ENCODE measurements around the gene DEAF1.

DNA sequence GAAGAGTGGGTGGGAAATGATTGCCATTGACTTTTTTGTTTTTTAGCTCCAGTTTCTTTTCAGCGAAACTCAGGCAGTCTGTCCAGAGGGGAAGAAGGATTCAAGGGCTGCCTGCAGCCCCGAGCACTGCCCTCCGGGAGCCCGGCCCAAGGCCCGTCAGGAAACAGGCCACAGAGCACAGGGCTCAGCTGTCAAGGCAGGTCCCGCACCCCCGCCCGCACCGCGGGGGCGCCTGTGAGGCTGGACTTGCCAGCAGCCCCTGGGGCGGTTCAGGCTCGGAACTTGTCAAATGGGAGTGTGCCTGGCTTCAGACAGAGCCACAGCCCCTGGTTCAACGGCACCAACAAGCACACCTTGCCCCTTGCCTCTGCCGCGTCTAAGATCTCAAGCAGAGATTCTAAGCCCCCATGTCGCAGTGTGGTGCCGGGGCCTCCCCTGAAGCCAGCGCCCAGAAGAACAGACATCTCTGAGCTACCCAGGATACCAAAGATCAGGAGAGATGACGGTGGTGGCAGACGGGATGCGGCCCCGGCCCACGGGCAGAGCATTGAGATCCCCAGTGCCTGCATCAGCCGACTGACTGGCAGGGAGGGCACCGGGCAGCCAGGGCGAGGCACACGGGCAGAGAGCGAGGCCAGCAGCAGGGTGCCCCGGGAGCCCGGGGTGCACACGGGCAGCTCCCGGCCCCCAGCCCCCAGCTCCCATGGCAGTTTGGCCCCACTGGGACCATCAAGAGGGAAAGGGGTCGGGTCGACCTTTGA is 87.8 kb downstream of the DEAF1 start:
- TF ChIP-seq CTCF (conservative IDR thresholded peaks at IDR 0.05; ENCODE audit: low read length) (no peak), EZH2phosphoT487 (IDR thresholded peaks at IDR 0.05; ENCODE audit: borderline replicate concordance) (no peak)
